Caco-2 (cell line): ENCODE measurements around the gene CROCC2. TPM values are rescaled to one million over a fixed set of nuclear protein-coding genes. Genes with fewer than 3 reads are reported as not detected.

ENCODE experiments used
- BruUV-seq: library from RNA; stranded (reverse); fragments of 400-500 nt; replicated peaks from 2 replicates; lab custom pipeline; 2021; lab: Mats Ljungman, UMichigan
- CTCF ChIA-PET: fragments of 300-600 bp; sonication (Branson Sonifier 250); formaldehyde crosslinking; loops from one replicate; lab custom pipeline; 2022; ENCODE audit warnings: antibody characterized with exemption; lab: Charles Lee
- POLR2A ChIA-PET: fragments of 300-600 bp; sonication (Branson Sonifier 250); formaldehyde crosslinking; loops from one replicate; lab custom pipeline; 2022; ENCODE audit warnings: antibody characterized with exemption; lab: Charles Lee
- DNase-seq, 2 experiments: peaks; one replicate each; pipeline versions ENCODE4 v3.0.0 to v3.0.0-alpha.2; 2020 to 2022
- H3K27me3 ChIP-seq: replicated peaks from 2 replicates; pipeline ENCODE4 v1.6.0; 2011; ENCODE audit warnings: low read length; ENCODE audit not compliant: control insufficient read depth, insufficient read depth
- H3K36me3 ChIP-seq: 2 replicates; pipeline ENCODE4 v1.5.1; 2011; ENCODE audit warnings: low read length; ENCODE audit not compliant: control insufficient read depth, insufficient read depth
- H3K4me1 ChIP-seq: fragments of 250-450 bp; sonication (Bioruptor Pico); 2 replicates; pipeline ENCODE4 v1.5.1; 2020; ENCODE audit warnings: mild to moderate bottlenecking
- H3K4me3 ChIP-seq: 2 replicates; pipeline ENCODE4 v1.5.1; 2011; ENCODE audit warnings: low read depth, mild to moderate bottlenecking, control low read depth, low read length
- H3K9me3 ChIP-seq: fragments of 250-450 bp; sonication (Bioruptor Pico); 2 replicates; pipeline ENCODE4 v1.5.1; 2020; ENCODE audit warnings: mild to moderate bottlenecking, moderate library complexity
- H3K27ac Mint-ChIP-seq: one replicate; pipeline ENCODE4 v1.8.0; 2022; ENCODE audit warnings: mixed read lengths; ENCODE audit not compliant: unreplicated experiment
- H3K27me3 Mint-ChIP-seq: one replicate; pipeline ENCODE4 v1.8.0; 2022; ENCODE audit warnings: mixed read lengths; ENCODE audit not compliant: insufficient read depth, unreplicated experiment
- H3K36me3 Mint-ChIP-seq: one replicate; pipeline ENCODE4 v1.8.0; 2022; ENCODE audit warnings: mild to moderate bottlenecking, mixed read lengths; ENCODE audit not compliant: insufficient read depth, unreplicated experiment
- H3K4me1 Mint-ChIP-seq: one replicate; pipeline ENCODE4 v1.8.0; 2022; ENCODE audit warnings: low read depth, mixed read lengths; ENCODE audit not compliant: unreplicated experiment
- H3K4me3 Mint-ChIP-seq: one replicate; pipeline ENCODE4 v1.8.0; 2022; ENCODE audit warnings: mild to moderate bottlenecking, moderate library complexity, mixed read lengths; ENCODE audit not compliant: unreplicated experiment
- H3K9me3 Mint-ChIP-seq: one replicate; pipeline ENCODE4 v1.8.0; 2022; ENCODE audit warnings: mixed read lengths; ENCODE audit not compliant: unreplicated experiment
- intact Hi-C: fragments of 100-400 bp; cut with micrococcal nuclease; formaldehyde crosslinking; loops from one replicate; pipeline ENCODE4 v1.10.0; 2022; ENCODE audit not compliant: unreplicated experiment
- total RNA-seq: library from RNA; stranded (reverse); gene quantifications from 2 replicates; pipeline ENCODE4 v1.2.3, GENCODE V29; 2022
- TF ChIP-seq, protein P1 (sequence below), 2 experiments: fragments of 200-600 bp in 1 of 2; IDR thresholded peaks; 1 replicate in 1 of 2; 2 replicates in 1 of 2; pipeline versions ENCODE4 v1.5.1 to v1.8.0; 2011 to 2022; ENCODE audit warnings: antibody characterized with exemption in 1 of 2, control low read depth in 1 of 2, inconsistent platforms in 1 of 2, low read depth in 1 of 2, low read length in 1 of 2, mild to moderate bottlenecking in 1 of 2, moderate library complexity in 1 of 2; ENCODE audit not compliant: insufficient read depth in 1 of 2, severe bottlenecking in 1 of 2, unreplicated experiment in 1 of 2

CROCC2 gene
- total RNA-seq, 1 experiment from 2014 or later, result not detected

DNA sequence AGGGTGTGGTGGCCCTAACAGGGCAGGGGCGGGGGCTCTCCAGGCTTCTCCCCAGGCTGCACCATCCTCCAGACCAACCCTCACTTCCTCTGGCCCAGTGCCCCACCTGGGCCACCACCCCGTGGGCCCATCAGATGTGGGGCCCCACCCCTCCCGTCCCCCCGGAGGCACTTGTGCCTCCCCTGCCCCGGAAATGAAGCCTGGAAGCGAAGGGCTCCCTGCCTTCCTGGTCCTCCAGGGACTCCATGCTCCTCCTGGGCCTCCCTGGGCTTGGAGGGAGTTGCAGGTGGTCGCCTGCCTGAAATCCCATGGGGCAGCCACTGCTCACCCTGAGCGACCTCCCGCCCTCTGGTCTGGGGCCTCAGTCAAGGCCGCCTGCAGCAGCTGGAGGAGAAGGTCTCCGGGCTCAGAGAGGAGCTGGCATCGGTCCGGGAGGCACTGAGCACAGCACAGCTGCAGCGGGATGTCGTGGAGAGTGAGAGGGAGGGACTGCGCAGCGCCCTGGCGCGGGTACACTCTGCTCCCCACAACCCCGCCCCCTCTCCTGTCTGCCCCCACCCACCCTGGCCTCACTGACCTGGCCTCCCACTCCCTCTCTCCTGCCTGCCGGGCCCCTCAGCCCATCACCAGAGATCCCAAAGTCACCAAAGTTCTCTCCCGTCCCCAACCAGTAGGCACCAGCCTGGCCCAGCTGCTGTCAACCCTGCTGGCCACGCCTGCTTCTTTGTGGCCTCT, 28.0 kb downstream of the CROCC2 start:
- Mint-ChIP-seq H3K4me1 (no peaks in the 10 kb centered on the region), H3K27me3 (no peaks in the 10 kb centered on the region), H3K9me3 (no peaks in the 10 kb centered on the region), H3K27ac (no peak overlapping the region), H3K4me3 (no peak overlapping the region), H3K36me3 (no peaks in the 10 kb centered on the region)
- H3K27me3 ChIP-seq, result no peaks in the 10 kb centered on the region
- TF ChIP-seq, protein P1, sequence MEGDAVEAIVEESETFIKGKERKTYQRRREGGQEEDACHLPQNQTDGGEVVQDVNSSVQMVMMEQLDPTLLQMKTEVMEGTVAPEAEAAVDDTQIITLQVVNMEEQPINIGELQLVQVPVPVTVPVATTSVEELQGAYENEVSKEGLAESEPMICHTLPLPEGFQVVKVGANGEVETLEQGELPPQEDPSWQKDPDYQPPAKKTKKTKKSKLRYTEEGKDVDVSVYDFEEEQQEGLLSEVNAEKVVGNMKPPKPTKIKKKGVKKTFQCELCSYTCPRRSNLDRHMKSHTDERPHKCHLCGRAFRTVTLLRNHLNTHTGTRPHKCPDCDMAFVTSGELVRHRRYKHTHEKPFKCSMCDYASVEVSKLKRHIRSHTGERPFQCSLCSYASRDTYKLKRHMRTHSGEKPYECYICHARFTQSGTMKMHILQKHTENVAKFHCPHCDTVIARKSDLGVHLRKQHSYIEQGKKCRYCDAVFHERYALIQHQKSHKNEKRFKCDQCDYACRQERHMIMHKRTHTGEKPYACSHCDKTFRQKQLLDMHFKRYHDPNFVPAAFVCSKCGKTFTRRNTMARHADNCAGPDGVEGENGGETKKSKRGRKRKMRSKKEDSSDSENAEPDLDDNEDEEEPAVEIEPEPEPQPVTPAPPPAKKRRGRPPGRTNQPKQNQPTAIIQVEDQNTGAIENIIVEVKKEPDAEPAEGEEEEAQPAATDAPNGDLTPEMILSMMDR (IDR thresholded peaks at IDR 0.05; ENCODE audit: insufficient read depth in 1 of 2, low read depth in 1 of 2, low read length in 1 of 2, severe bottlenecking in 1 of 2, unreplicated experiment in 1 of 2), result no peak
- no peak overlapping the region for H3K4me3 ChIP-seq
- no peaks in the 10 kb centered on the region for H3K36me3 ChIP-seq
- H3K9me3 ChIP-seq, result peaks cover 4% of the 10 kb centered on the region
- ChIA-PET POLR2A (no interaction called here), CTCF (no interaction called here)
- no peak for DNase-seq
- intact Hi-C loops, result no loop called here
- BruUV-seq, result no TSS peak
- H3K4me1 ChIP-seq, result no peaks in the 10 kb centered on the region

DNA sequence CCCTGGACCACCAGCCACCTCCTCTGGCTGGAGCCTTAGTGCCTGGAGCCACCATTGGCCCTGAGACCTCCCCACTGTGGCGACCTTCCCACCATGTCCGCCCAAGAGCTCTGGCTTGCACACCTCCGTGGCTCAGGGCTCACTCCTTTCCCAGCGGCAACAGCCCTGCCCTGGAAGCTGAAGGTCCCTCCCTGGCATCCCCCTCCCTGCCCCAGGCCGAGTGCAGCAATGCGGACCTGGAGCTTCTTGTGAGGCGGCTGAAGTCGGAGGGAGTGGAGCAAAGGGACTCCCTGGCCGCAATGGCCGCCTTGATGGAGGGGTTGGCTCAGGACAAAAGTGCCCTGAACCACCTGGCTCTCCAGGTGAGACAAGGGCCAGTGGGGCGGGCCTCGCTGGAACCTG, 28.6 kb downstream of the CROCC2 start:
- Histone ChIP-seq H3K4me3 (no peak overlapping the region), H3K36me3 (no peaks in the 10 kb centered on the region), H3K27me3 (no peaks in the 10 kb centered on the region), H3K4me1 (no peaks in the 10 kb centered on the region), H3K9me3 (peaks cover 4% of the 10 kb centered on the region)
- no TSS peak for BruUV-seq
- Mint-ChIP-seq H3K4me1 (no peaks in the 10 kb centered on the region), H3K27me3 (no peaks in the 10 kb centered on the region), H3K36me3 (no peaks in the 10 kb centered on the region), H3K4me3 (no peak overlapping the region), H3K27ac (no peak overlapping the region), H3K9me3 (no peaks in the 10 kb centered on the region)
- no peak for DNase-seq
- ChIA-PET CTCF (no interaction called here), POLR2A (no interaction called here)
- intact Hi-C loops, result no loop called here
- TF ChIP-seq, protein P1 (IDR thresholded peaks at IDR 0.05; ENCODE audit: insufficient read depth in 1 of 2, low read depth in 1 of 2, low read length in 1 of 2, severe bottlenecking in 1 of 2, unreplicated experiment in 1 of 2), result no peak

DNA sequence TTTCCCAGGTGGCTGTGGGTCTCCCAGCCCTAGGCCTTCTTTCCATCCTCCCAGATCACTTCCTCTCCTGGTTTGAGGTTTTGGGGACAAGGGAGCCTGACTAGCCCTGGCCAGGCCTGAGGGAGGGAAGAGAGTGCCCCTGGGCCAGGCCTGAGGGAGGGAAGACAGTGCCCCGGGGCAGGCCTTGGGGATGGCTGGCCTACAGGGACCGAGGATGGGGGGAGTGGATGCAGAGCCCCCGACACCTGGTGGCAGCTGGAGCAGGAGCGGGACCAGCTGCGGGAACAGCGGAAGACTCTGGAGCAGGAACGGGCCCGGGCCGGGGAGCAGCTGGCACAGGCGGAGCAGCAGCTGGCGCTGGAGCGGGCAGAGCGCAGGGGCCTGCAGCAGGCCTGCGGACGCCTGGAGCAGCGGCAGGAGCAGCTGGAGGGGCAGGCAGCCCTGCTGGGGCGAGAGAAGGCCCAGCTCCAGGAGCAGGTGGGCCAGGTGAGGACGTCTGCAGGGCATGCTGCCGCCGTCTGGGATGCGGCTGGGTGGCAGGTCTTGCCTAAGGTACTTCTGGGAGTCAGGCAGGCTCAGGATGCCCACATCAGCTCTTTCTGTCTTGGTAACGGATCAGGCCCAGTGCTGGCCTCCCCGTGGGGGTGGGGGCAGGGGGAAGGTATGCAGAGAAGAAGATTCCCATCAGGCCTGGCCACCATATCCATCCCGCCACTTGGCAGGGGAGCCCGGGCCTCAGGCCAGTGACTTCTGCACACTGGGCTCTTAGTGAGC, 29.2 kb downstream of the CROCC2 start:
- H3K27me3 ChIP-seq, result no peaks in the 10 kb centered on the region
- no peaks in the 10 kb centered on the region for H3K36me3 ChIP-seq

More for the DNA sequence above, 29.2 kb downstream of the CROCC2 start:
- POLR2A ChIA-PET, result no interaction called here
- no peaks in the 10 kb centered on the region for H3K9me3 Mint-ChIP-seq
- CTCF ChIA-PET, result no interaction called here
- no peak overlapping the region for H3K4me3 ChIP-seq
- H3K4me1 ChIP-seq, result no peaks in the 10 kb centered on the region
- peaks cover 4% of the 10 kb centered on the region for H3K9me3 ChIP-seq
- no peaks in the 10 kb centered on the region for H3K36me3 Mint-ChIP-seq
- no peak overlapping the region for H3K27ac Mint-ChIP-seq
- DNase-seq, result no peak
- BruUV-seq, result no TSS peak
- peaks cover under 1% of the 10 kb centered on the region for H3K27me3 Mint-ChIP-seq
- no peaks in the 10 kb centered on the region for H3K4me1 Mint-ChIP-seq
- intact Hi-C loops, result no loop called here
- TF ChIP-seq, protein P1 (IDR thresholded peaks at IDR 0.05; ENCODE audit: insufficient read depth in 1 of 2, low read depth in 1 of 2, low read length in 1 of 2, severe bottlenecking in 1 of 2, unreplicated experiment in 1 of 2), result no peak
- no peak overlapping the region for H3K4me3 Mint-ChIP-seq
